Neural progenitor cell (in vitro differentiated cells): ENCODE data around the gene HEYL. TPM values are rescaled to one million over a fixed set of nuclear protein-coding genes. Genes with fewer than 3 reads are reported as not detected.

ENCODE experiments used
- DNase-seq: peaks from one replicate; pipeline ENCODE4 v3.0.0-alpha.2; 2016; ENCODE audit warnings: low spot score
- H2AFZ ChIP-seq: fragments of 200-600 bp; sonication (generic); replicated peaks from 2 replicates; pipeline ENCODE4 v1.6.1; 2016; ENCODE audit warnings: antibody characterized with exemption
- H3F3A ChIP-seq: fragments of 200-600 bp; sonication (generic); 2 replicates; pipeline ENCODE4 v1.6.1; 2016; ENCODE audit warnings: antibody characterized with exemption, low read depth
- H3K27ac ChIP-seq: fragments of 200-600 bp; sonication (generic); 2 replicates; pipeline ENCODE4 v1.5.1; 2016; ENCODE audit warnings: mild to moderate bottlenecking
- H3K27me3 ChIP-seq: fragments of 200-600 bp; sonication (generic); 2 replicates; pipeline ENCODE4 v1.6.1; 2016; ENCODE audit warnings: mild to moderate bottlenecking, moderate library complexity
- H3K36me3 ChIP-seq: fragments of 200-600 bp; sonication (generic); 2 replicates; pipeline ENCODE4 v1.5.1; 2016
- H3K4me1 ChIP-seq: fragments of 200-600 bp; sonication (generic); 2 replicates; pipeline ENCODE4 v1.6.1; 2016; ENCODE audit warnings: mixed run types
- H3K4me2 ChIP-seq: fragments of 200-600 bp; sonication (generic); 2 replicates; pipeline ENCODE4 v1.6.1; 2016
- H3K4me3 ChIP-seq: fragments of 200-600 bp; sonication (generic); 2 replicates; pipeline ENCODE4 v1.5.1; 2016
- H3K79me2 ChIP-seq: fragments of 200-600 bp; sonication (generic); 2 replicates; pipeline ENCODE4 v1.6.1; 2016; ENCODE audit warnings: low read depth
- H3K9ac ChIP-seq: fragments of 200-600 bp; sonication (generic); 2 replicates; pipeline ENCODE4 v1.6.1; 2016
- H3K9me3 ChIP-seq: fragments of 200-600 bp; sonication (generic); 2 replicates; pipeline ENCODE4 v1.5.1; 2016; ENCODE audit warnings: low read depth
- H4K20me1 ChIP-seq: fragments of 200-600 bp; sonication (generic); 2 replicates; pipeline ENCODE4 v1.6.1; 2016; ENCODE audit warnings: low read depth
- H3K27ac Mint-ChIP-seq: 3 replicates; pipeline ENCODE4 v1.8.0; 2021; ENCODE audit warnings: mixed read lengths
- H3K27me3 Mint-ChIP-seq: 2 replicates; pipeline ENCODE4 v1.8.0; 2022; ENCODE audit warnings: low read depth, mild to moderate bottlenecking, inconsistent platforms, moderate library complexity, mixed read lengths; ENCODE audit not compliant: insufficient read depth
- H3K36me3 Mint-ChIP-seq: 3 replicates; pipeline ENCODE4 v1.8.0; 2021; ENCODE audit warnings: mixed read lengths
- H3K4me1 Mint-ChIP-seq: 3 replicates; pipeline ENCODE4 v1.8.0; 2021; ENCODE audit warnings: mixed read lengths
- H3K4me3 Mint-ChIP-seq: 3 replicates; pipeline ENCODE4 v1.8.0; 2021; ENCODE audit warnings: mild to moderate bottlenecking, moderate library complexity, mixed read lengths
- H3K9me3 Mint-ChIP-seq: 3 replicates; pipeline ENCODE4 v1.8.0; 2020; ENCODE audit warnings: mixed read lengths
- CTCF ChIP-seq: fragments of 200-600 bp; sonication (generic); IDR thresholded peaks from 2 replicates; pipeline ENCODE4 v1.5.1; 2017; ENCODE audit warnings: antibody characterized with exemption, mild to moderate bottlenecking
- EZH2 ChIP-seq: fragments of 200-600 bp; sonication (generic); IDR thresholded peaks from 2 replicates; pipeline ENCODE4 v1.6.1; 2017; ENCODE audit warnings: antibody characterized with exemption, mild to moderate bottlenecking, moderate library complexity
- EZH2phosphoT487 ChIP-seq: fragments of 200-600 bp; sonication (generic); IDR thresholded peaks from 2 replicates; pipeline ENCODE4 v1.6.1; 2017; ENCODE audit warnings: antibody characterized with exemption
- total RNA-seq: library from RNA; depleted of rRNA; stranded (reverse); fragments of >200 nt; gene quantifications from 2 replicates; pipeline ENCODE4 v1.2.3, GENCODE V29; 2015; ENCODE audit warnings: low replicate concordance

Gene HEYL
- total RNA-seq, 1 donor from 2014 or later = 2.3 TPM

- TF ChIP-seq EZH2 (no peak), EZH2phosphoT487 (no peak), CTCF (no peak)
- Mint-ChIP-seq H3K36me3 (no peaks in the 10 kb centered on the region), H3K4me3 (no peak overlapping the region), H3K27me3 (peaks cover 8% of the 10 kb centered on the region), H3K4me1 (no peaks in the 10 kb centered on the region), H3K27ac (no peak overlapping the region), H3K9me3 (no peaks in the 10 kb centered on the region)
- no peak for DNase-seq
- Histone ChIP-seq H3K36me3 (no peaks in the 10 kb centered on the region), H3F3A (no peaks in the 10 kb centered on the region), H4K20me1 (no peaks in the 10 kb centered on the region), H2AFZ (no peak overlapping the region), H3K79me2 (no peaks in the 10 kb centered on the region), H3K27ac (no peak overlapping the region), H3K4me1 (no peaks in the 10 kb centered on the region), H3K9me3 (no peaks in the 10 kb centered on the region), H3K9ac (no peak overlapping the region), H3K27me3 (peaks cover 18% of the 10 kb centered on the region), H3K4me3 (no peak overlapping the region), H3K4me2 (no peak overlapping the region)
These were observed 48.9 kb downstream of the HEYL start for GRCh38 chr1:39590546-39590945.

DNA sequence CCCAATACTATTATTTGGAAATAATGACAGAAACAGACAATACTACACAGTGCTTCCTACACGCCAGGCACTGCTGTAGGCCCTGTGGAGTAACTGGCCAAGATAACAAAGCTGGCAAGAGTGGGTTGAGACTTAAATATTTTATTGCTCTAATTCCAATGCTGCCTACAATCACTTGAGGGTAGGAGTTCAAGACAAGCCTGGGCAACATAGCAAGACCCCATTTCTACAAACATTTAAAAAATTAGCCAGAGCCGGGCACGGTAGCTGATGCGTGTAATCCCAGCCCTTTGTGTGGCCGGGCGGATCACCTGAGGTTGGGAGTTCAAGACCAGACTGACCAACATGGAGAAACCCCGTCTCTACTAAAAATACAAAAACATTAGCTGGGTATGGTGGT lies 53.5 kb downstream of the HEYL start:
- Histone ChIP-seq H3F3A (no peaks in the 10 kb centered on the region), H3K27me3 (no peaks in the 10 kb centered on the region), H3K4me2 (no peak overlapping the region), H3K4me1 (no peaks in the 10 kb centered on the region), H4K20me1 (no peaks in the 10 kb centered on the region), H2AFZ (no peak overlapping the region), H3K9me3 (no peaks in the 10 kb centered on the region), H3K9ac (no peak overlapping the region), H3K79me2 (no peaks in the 10 kb centered on the region), H3K36me3 (no peaks in the 10 kb centered on the region), H3K27ac (no peak overlapping the region), H3K4me3 (no peak overlapping the region)
- no peak overlapping the region for H3K27ac Mint-ChIP-seq
- H3K4me3 Mint-ChIP-seq = no peak overlapping the region
- no peaks in the 10 kb centered on the region for H3K36me3 Mint-ChIP-seq
- peaks cover 2% of the 10 kb centered on the region for H3K27me3 Mint-ChIP-seq
- TF ChIP-seq EZH2phosphoT487 (no peak), CTCF (no peak), EZH2 (no peak)
- peaks cover 2% of the 10 kb centered on the region for H3K4me1 Mint-ChIP-seq
- H3K9me3 Mint-ChIP-seq = no peaks in the 10 kb centered on the region
- no peak for DNase-seq

- Histone ChIP-seq H2AFZ (peak overlapping the region; percentile 31), H3K4me3 (peak overlapping the region; percentile 100), H3K36me3 (no peaks in the 10 kb centered on the region), H3K27me3 (no peaks in the 10 kb centered on the region), H3K9ac (peak overlapping the region; percentile 91), H3K9me3 (no peaks in the 10 kb centered on the region), H3K27ac (no peak overlapping the region), H3K4me1 (peaks cover 20% of the 10 kb centered on the region), H3F3A (peaks cover 4% of the 10 kb centered on the region), H3K4me2 (peak overlapping the region; percentile 90), H4K20me1 (peaks cover 51% of the 10 kb centered on the region), H3K79me2 (peaks cover 56% of the 10 kb centered on the region)
- no peaks in the 10 kb centered on the region for H3K9me3 Mint-ChIP-seq
- H3K36me3 Mint-ChIP-seq = peaks cover 31% of the 10 kb centered on the region
- H3K4me1 Mint-ChIP-seq = peaks cover 38% of the 10 kb centered on the region
- DNase-seq = peak; percentile 76
- TF ChIP-seq CTCF = no peak
- TF ChIP-seq EZH2 = no peak
- TF ChIP-seq EZH2phosphoT487 = no peak
- peak overlapping the region; percentile 95 for H3K4me3 Mint-ChIP-seq
- peaks cover 6% of the 10 kb centered on the region for H3K27me3 Mint-ChIP-seq
- H3K27ac Mint-ChIP-seq = peak overlapping the region; percentile 89
These were observed 63.3 kb downstream of the HEYL start for GRCh38 chr1:39576016-39576657.
